ENCODE results near the gene ST8SIA2. TPM values are rescaled to one million over a fixed set of nuclear protein-coding genes. Genes with fewer than 3 reads are reported as not detected.

The ST8SIA2 gene
- total RNA-seq, 2 donors from 2014 or later, result not detected

- ATAC-seq, result no peak
- H3K9me3 ChIP-seq (ENCODE audit: control insufficient read depth, low read length, poor library complexity, severe bottlenecking), result no peaks in the 10 kb centered on the region
- no peak for DNase-seq
- Mint-ChIP-seq H3K4me3 (peak overlapping the region; percentile 3), H3K27ac (no peak overlapping the region), H3K27me3 (peaks cover 71% of the 10 kb centered on the region), H3K36me3 (ENCODE audit: low read depth) (no peaks in the 10 kb centered on the region), H3K4me1 (peaks cover 3% of the 10 kb centered on the region)
Measured at GRCh38 chr15:92383519-92384324, 10.0 kb upstream of the ST8SIA2 start.

DNA sequence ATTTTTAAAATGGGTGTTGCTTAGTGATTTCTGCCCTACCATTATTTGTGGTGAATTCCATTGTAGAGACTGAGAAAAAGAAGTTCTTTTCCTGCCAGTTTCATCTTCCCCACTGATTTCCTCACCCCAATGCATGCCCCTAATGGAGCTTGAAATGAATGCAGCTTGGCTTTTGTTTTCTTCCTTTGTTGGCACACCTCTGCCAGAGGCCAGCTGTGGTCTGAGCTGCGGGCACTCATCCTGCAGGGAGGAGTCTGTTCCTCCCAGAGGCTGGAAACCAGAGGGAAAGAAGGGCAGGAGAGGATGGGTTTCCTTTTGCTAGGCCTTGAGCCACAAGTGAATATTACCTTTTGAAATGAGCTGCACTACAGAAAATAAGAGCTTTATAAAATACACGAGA, 9.3 kb upstream of the ST8SIA2 start:
- ATAC-seq (no peak), DNase-seq (no peak)
- no peaks in the 10 kb centered on the region for H3K9me3 ChIP-seq (ENCODE audit: control insufficient read depth, low read length, poor library complexity, severe bottlenecking)
- H3K27ac Mint-ChIP-seq, result no peak overlapping the region
- no peak overlapping the region for H3K4me3 Mint-ChIP-seq
- H3K36me3 Mint-ChIP-seq (ENCODE audit: low read depth), result peaks cover 2% of the 10 kb centered on the region
- peaks cover 3% of the 10 kb centered on the region for H3K4me1 Mint-ChIP-seq
- H3K27me3 Mint-ChIP-seq, result peaks cover 73% of the 10 kb centered on the region

DNA sequence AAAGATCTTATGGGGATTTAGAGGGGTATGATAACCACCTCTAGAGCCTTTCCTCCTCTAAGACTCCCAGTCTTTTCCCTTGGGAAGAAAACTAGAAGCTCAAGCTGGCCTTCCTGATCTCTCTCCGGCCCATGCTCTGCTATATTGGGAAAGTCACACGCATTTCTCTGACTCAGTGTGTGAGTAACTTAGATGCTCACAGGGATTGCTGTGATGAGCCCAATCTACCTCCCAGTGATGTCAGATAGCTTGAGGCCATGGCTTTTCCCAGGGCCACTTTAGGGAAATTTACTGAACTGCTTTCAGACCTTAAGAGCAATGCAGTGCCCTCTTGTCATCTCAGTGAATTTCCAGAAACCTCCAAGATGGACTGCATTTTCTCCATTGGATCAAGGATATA, 8.6 kb upstream of the ST8SIA2 start:
- H3K4me1 Mint-ChIP-seq, result peaks cover 3% of the 10 kb centered on the region
- H3K27ac Mint-ChIP-seq, result no peak overlapping the region
- no peaks in the 10 kb centered on the region for H3K9me3 ChIP-seq (ENCODE audit: control insufficient read depth, low read length, poor library complexity, severe bottlenecking)
- peaks cover 2% of the 10 kb centered on the region for H3K36me3 Mint-ChIP-seq (ENCODE audit: low read depth)
- H3K27me3 Mint-ChIP-seq, result peaks cover 79% of the 10 kb centered on the region
- ATAC-seq, result no peak
- H3K4me3 Mint-ChIP-seq, result no peak overlapping the region
- no peak for DNase-seq

DNA sequence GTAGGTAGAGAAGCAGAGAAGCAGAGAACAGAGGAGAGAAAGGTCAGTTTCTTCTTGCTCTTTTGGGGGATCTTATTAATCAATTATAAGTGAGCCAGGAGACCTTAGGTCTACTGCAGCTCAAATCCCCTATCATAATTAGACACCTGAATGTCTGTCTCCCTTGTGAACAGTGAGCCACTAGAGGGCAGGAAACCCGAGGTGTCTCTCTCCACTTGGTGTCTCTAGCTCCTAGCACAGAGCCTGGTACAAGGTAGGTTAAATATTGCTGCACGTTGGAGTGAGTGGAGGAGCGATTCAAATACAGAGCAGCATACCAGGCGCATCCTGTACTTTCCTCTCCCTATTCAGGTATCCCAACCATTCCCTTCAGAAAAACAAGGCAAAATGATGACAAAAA, 2.0 kb upstream of the ST8SIA2 start:
- Mint-ChIP-seq H3K4me1 (peaks cover 8% of the 10 kb centered on the region), H3K27ac (no peak overlapping the region), H3K27me3 (peaks cover 89% of the 10 kb centered on the region), H3K36me3 (ENCODE audit: low read depth) (peaks cover 5% of the 10 kb centered on the region), H3K4me3 (no peak overlapping the region)
- no peaks in the 10 kb centered on the region for H3K9me3 ChIP-seq (ENCODE audit: control insufficient read depth, low read length, poor library complexity, severe bottlenecking)
- DNase-seq (no peak), ATAC-seq (no peak)

DNA sequence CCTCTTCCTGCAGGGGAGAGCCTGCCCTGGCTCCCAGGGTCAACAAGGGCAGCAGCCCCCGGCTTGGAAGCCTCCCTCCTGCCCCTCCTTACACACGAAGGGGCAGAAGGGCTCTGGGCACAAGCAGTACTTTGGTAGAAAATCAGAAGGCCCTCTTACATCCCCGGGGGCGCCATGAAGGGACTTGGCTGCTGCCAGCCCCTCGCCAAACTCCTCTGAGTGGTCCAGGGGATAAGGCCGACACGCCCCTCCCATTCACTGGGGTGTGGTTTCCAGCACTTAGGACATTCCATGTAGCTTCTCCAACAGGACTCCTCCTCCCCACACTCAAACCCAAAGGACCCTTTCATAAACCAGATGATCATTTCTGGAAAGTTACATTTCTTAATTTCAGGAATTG, 1.2 kb upstream of the ST8SIA2 start:
- no peaks in the 10 kb centered on the region for H3K9me3 ChIP-seq (ENCODE audit: control insufficient read depth, low read length, poor library complexity, severe bottlenecking)
- Mint-ChIP-seq H3K36me3 (ENCODE audit: low read depth) (peaks cover 5% of the 10 kb centered on the region), H3K4me1 (peaks cover 10% of the 10 kb centered on the region), H3K27me3 (peaks cover 90% of the 10 kb centered on the region), H3K27ac (no peak overlapping the region), H3K4me3 (no peak overlapping the region)
- ATAC-seq (no peak), DNase-seq (no peak)

GRCh38 chr15:92393980-92394308, 263 bp downstream of the ST8SIA2 start:
- H3K27me3 Mint-ChIP-seq, result peaks cover 86% of the 10 kb centered on the region
- peaks cover 10% of the 10 kb centered on the region for H3K4me1 Mint-ChIP-seq
- ATAC-seq (no peak), DNase-seq (no peak)
- H3K4me3 Mint-ChIP-seq, result no peak overlapping the region
- H3K9me3 ChIP-seq (ENCODE audit: control insufficient read depth, low read length, poor library complexity, severe bottlenecking), result no peaks in the 10 kb centered on the region
- H3K36me3 Mint-ChIP-seq (ENCODE audit: low read depth), result peaks cover 5% of the 10 kb centered on the region
- H3K27ac Mint-ChIP-seq, result no peak overlapping the region

DNA sequence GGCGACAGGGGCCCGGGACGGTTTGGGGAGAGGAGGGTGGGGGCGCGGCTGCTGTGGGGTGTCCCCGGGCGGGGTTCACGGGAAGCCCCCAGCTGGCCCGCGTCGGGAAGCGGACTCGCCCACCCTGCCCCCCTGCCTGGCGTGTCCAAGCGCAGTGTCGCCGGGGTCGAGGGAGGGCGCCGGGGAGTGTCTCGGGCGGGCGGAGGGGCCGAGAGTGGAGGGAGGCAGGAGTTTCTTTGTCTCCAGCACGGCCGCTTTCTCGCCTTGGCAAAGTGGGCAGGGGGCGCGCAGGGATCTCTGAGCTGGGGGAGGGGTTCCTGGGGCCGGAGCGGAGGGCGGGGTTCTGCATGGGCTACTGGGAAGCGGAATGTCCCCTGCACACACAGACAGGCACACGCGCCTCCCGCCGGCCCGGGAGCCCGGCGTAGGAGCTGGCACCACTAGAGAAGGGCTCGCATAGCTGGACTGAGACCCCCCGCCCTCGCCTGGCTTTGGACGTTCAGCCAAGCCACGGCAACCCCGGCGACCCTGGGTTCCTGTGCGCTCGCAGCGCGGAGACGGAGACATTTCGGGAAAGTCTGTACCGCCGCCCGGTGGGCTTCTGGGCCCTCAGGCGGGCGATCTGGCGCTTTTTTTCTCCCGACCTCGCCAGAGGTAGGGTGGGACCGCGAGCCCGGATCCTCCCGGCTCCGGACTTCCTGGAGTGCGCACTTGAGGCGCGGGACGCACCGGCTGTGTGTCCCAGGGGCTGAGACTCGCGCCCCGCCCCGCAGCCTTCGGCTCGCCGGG, 822 bp downstream of the ST8SIA2 start:
- Mint-ChIP-seq H3K4me3 (no peak overlapping the region), H3K4me1 (peaks cover 10% of the 10 kb centered on the region), H3K27ac (no peak overlapping the region), H3K36me3 (ENCODE audit: low read depth) (peaks cover 3% of the 10 kb centered on the region), H3K27me3 (peaks cover 86% of the 10 kb centered on the region)
- no peak for DNase-seq
- no peak for ATAC-seq
- no peaks in the 10 kb centered on the region for H3K9me3 ChIP-seq (ENCODE audit: control insufficient read depth, low read length, poor library complexity, severe bottlenecking)

- H3K4me3 Mint-ChIP-seq, result peak overlapping the region; percentile 31
- ATAC-seq, result no peak
- H3K27me3 Mint-ChIP-seq, result peaks cover 86% of the 10 kb centered on the region
- H3K4me1 Mint-ChIP-seq, result peaks cover 10% of the 10 kb centered on the region
- no peak overlapping the region for H3K27ac Mint-ChIP-seq
- DNase-seq, result no peak
- H3K36me3 Mint-ChIP-seq (ENCODE audit: low read depth), result peaks cover 3% of the 10 kb centered on the region
- no peaks in the 10 kb centered on the region for H3K9me3 ChIP-seq (ENCODE audit: control insufficient read depth, low read length, poor library complexity, severe bottlenecking)
Measured at GRCh38 chr15:92395098-92395635, 1.5 kb downstream of the ST8SIA2 start.

GRCh38 chr15:92399271-92399950, 5.7 kb downstream of the ST8SIA2 start:
- ATAC-seq, result no peak
- peaks cover 8% of the 10 kb centered on the region for H3K4me1 Mint-ChIP-seq
- H3K36me3 Mint-ChIP-seq (ENCODE audit: low read depth), result peaks cover 3% of the 10 kb centered on the region
- H3K27ac Mint-ChIP-seq, result no peak overlapping the region
- H3K4me3 Mint-ChIP-seq, result no peak overlapping the region
- no peaks in the 10 kb centered on the region for H3K9me3 ChIP-seq (ENCODE audit: control insufficient read depth, low read length, poor library complexity, severe bottlenecking)
- no peak for DNase-seq
- H3K27me3 Mint-ChIP-seq, result peaks cover 82% of the 10 kb centered on the region

- ATAC-seq, result no peak
- peaks cover 3% of the 10 kb centered on the region for H3K4me1 Mint-ChIP-seq
- peaks cover 79% of the 10 kb centered on the region for H3K27me3 Mint-ChIP-seq
- H3K27ac Mint-ChIP-seq, result no peak overlapping the region
- no peaks in the 10 kb centered on the region for H3K9me3 ChIP-seq (ENCODE audit: control insufficient read depth, low read length, poor library complexity, severe bottlenecking)
- H3K36me3 Mint-ChIP-seq (ENCODE audit: low read depth), result peaks cover 3% of the 10 kb centered on the region
- no peak for DNase-seq
- H3K4me3 Mint-ChIP-seq, result no peak overlapping the region
Measured at GRCh38 chr15:92400573-92400972, 6.9 kb downstream of the ST8SIA2 start.

- no peak for ATAC-seq
- H3K9me3 ChIP-seq (ENCODE audit: control insufficient read depth, low read length, poor library complexity, severe bottlenecking), result no peaks in the 10 kb centered on the region
- peaks cover under 1% of the 10 kb centered on the region for H3K36me3 Mint-ChIP-seq (ENCODE audit: low read depth)
- no peak overlapping the region for H3K4me3 Mint-ChIP-seq
- peaks cover 73% of the 10 kb centered on the region for H3K27me3 Mint-ChIP-seq
- no peak overlapping the region for H3K27ac Mint-ChIP-seq
- DNase-seq, result no peak
- peaks cover 2% of the 10 kb centered on the region for H3K4me1 Mint-ChIP-seq
Measured at GRCh38 chr15:92400980-92401787, 7.5 kb downstream of the ST8SIA2 start.

GRCh38 chr15:92402751-92403150, 9.1 kb downstream of the ST8SIA2 start:
- ATAC-seq (no peak), DNase-seq (no peak)
- no peak overlapping the region for H3K4me3 Mint-ChIP-seq

More at GRCh38 chr15:92402751-92403150, 9.1 kb downstream of the ST8SIA2 start:
- Mint-ChIP-seq H3K27me3 (peaks cover 57% of the 10 kb centered on the region), H3K27ac (no peak overlapping the region), H3K4me1 (no peaks in the 10 kb centered on the region), H3K36me3 (ENCODE audit: low read depth) (no peaks in the 10 kb centered on the region)
- H3K9me3 ChIP-seq (ENCODE audit: control insufficient read depth, low read length, poor library complexity, severe bottlenecking), result no peaks in the 10 kb centered on the region
